Stimulated activated memory B cell treated with anti-CD40 and anti-IgM and Interleukin-4, amounts not matched to agents 10 μg/mL and 1 μg/mL and 100 μg/mL, for 72 hours (primary cell): Measurements from ENCODE around the gene RNU7-1.

ENCODE experiments used
- ATAC-seq: fragments of 150-1000 bp; cut with Tn5 transposase; 2 replicates; pipeline ENCODE4 v1.10.0; 2021
- H3K27ac Mint-ChIP-seq: one replicate; pipeline ENCODE4 v1.8.0; 2022; ENCODE audit warnings: mild to moderate bottlenecking, mixed read lengths
- H3K27me3 Mint-ChIP-seq: one replicate; pipeline ENCODE4 v1.8.0; 2022; ENCODE audit warnings: mixed read lengths
- H3K36me3 Mint-ChIP-seq: one replicate; pipeline ENCODE4 v1.8.0; 2022; ENCODE audit warnings: mixed read lengths
- H3K4me1 Mint-ChIP-seq: one replicate; pipeline ENCODE4 v1.8.0; 2022; ENCODE audit warnings: mixed read lengths
- H3K4me3 Mint-ChIP-seq: one replicate; pipeline ENCODE4 v1.8.0; 2022; ENCODE audit warnings: mild to moderate bottlenecking, moderate library complexity, mixed read lengths
- H3K9me3 Mint-ChIP-seq: one replicate; pipeline ENCODE4 v1.8.0; 2022; ENCODE audit warnings: mixed read lengths

Gene RNU7-1

GRCh38 chr12:6952863-6953441 is 9.3 kb downstream of the RNU7-1 start:
- no peaks in the 10 kb centered on the region for H3K27me3 Mint-ChIP-seq
- no peak for ATAC-seq
- H3K9me3 Mint-ChIP-seq: no peaks in the 10 kb centered on the region
- peaks cover 88% of the 10 kb centered on the region for H3K4me1 Mint-ChIP-seq
- peak overlapping the region; percentile 96 for H3K4me3 Mint-ChIP-seq
- H3K27ac Mint-ChIP-seq: peak overlapping the region; percentile 98
- peaks cover 59% of the 10 kb centered on the region for H3K36me3 Mint-ChIP-seq

GRCh38 chr12:6953442-6954315 is 10.1 kb downstream of the RNU7-1 start:
- no peaks in the 10 kb centered on the region for H3K27me3 Mint-ChIP-seq
- H3K4me3 Mint-ChIP-seq: peak overlapping the region; percentile 96
- H3K27ac Mint-ChIP-seq: peak overlapping the region; percentile 98
- no peaks in the 10 kb centered on the region for H3K9me3 Mint-ChIP-seq
- H3K4me1 Mint-ChIP-seq: peaks cover 88% of the 10 kb centered on the region
- ATAC-seq: peak; percentile 68
- peaks cover 65% of the 10 kb centered on the region for H3K36me3 Mint-ChIP-seq

- Mint-ChIP-seq H3K27ac (peak overlapping the region; percentile 98), H3K36me3 (peaks cover 73% of the 10 kb centered on the region), H3K9me3 (no peaks in the 10 kb centered on the region), H3K27me3 (no peaks in the 10 kb centered on the region), H3K4me1 (peaks cover 88% of the 10 kb centered on the region), H3K4me3 (peak overlapping the region; percentile 96)
- ATAC-seq: no peak
Observed at GRCh38 chr12:6954316-6955107, 10.9 kb downstream of the RNU7-1 start.

- Mint-ChIP-seq H3K9me3 (no peaks in the 10 kb centered on the region), H3K36me3 (peaks cover 80% of the 10 kb centered on the region), H3K27ac (peak overlapping the region; percentile 98), H3K4me1 (peaks cover 88% of the 10 kb centered on the region), H3K27me3 (no peaks in the 10 kb centered on the region), H3K4me3 (peak overlapping the region; percentile 96)
- ATAC-seq: no peak
Observed at GRCh38 chr12:6955108-6956020, 11.7 kb downstream of the RNU7-1 start.

- H3K27me3 Mint-ChIP-seq: no peaks in the 10 kb centered on the region
- peaks cover 88% of the 10 kb centered on the region for H3K4me1 Mint-ChIP-seq
- peak overlapping the region; percentile 96 for H3K4me3 Mint-ChIP-seq
- no peaks in the 10 kb centered on the region for H3K9me3 Mint-ChIP-seq
- no peak for ATAC-seq
- peak overlapping the region; percentile 98 for H3K27ac Mint-ChIP-seq
- peaks cover 83% of the 10 kb centered on the region for H3K36me3 Mint-ChIP-seq
Observed at GRCh38 chr12:6956021-6956727, 12.6 kb downstream of the RNU7-1 start.

GRCh38 chr12:6957151-6957701 is 13.6 kb downstream of the RNU7-1 start:
- no peak for ATAC-seq
- H3K4me1 Mint-ChIP-seq: peaks cover 98% of the 10 kb centered on the region
- H3K36me3 Mint-ChIP-seq: peaks cover 76% of the 10 kb centered on the region
- no peaks in the 10 kb centered on the region for H3K9me3 Mint-ChIP-seq
- H3K27ac Mint-ChIP-seq: peak overlapping the region; percentile 98
- H3K4me3 Mint-ChIP-seq: peak overlapping the region; percentile 96
- H3K27me3 Mint-ChIP-seq: no peaks in the 10 kb centered on the region

- Mint-ChIP-seq H3K9me3 (no peaks in the 10 kb centered on the region), H3K27me3 (no peaks in the 10 kb centered on the region), H3K4me3 (peak overlapping the region; percentile 96), H3K4me1 (peaks cover 99% of the 10 kb centered on the region), H3K36me3 (peaks cover 68% of the 10 kb centered on the region), H3K27ac (peak overlapping the region; percentile 98)
- ATAC-seq: no peak
Observed at GRCh38 chr12:6957741-6958608, 14.4 kb downstream of the RNU7-1 start.

GRCh38 chr12:6958609-6959057 is 15.0 kb downstream of the RNU7-1 start:
- H3K27me3 Mint-ChIP-seq: no peaks in the 10 kb centered on the region
- ATAC-seq: no peak
- peaks cover 62% of the 10 kb centered on the region for H3K36me3 Mint-ChIP-seq
- H3K27ac Mint-ChIP-seq: peak overlapping the region; percentile 98
- H3K4me3 Mint-ChIP-seq: peak overlapping the region; percentile 96
- H3K9me3 Mint-ChIP-seq: no peaks in the 10 kb centered on the region
- peaks cover 96% of the 10 kb centered on the region for H3K4me1 Mint-ChIP-seq

GRCh38 chr12:6959058-6959804 is 15.6 kb downstream of the RNU7-1 start:
- peak; percentile 80 for ATAC-seq
- H3K4me1 Mint-ChIP-seq: peaks cover 91% of the 10 kb centered on the region
- no peaks in the 10 kb centered on the region for H3K9me3 Mint-ChIP-seq
- H3K36me3 Mint-ChIP-seq: peaks cover 56% of the 10 kb centered on the region
- peak overlapping the region; percentile 98 for H3K27ac Mint-ChIP-seq
- no peaks in the 10 kb centered on the region for H3K27me3 Mint-ChIP-seq
- H3K4me3 Mint-ChIP-seq: peak overlapping the region; percentile 96

GRCh38 chr12:6959805-6960592 is 16.4 kb downstream of the RNU7-1 start:
- H3K4me3 Mint-ChIP-seq: peak overlapping the region; percentile 96
- ATAC-seq: no peak

GRCh38 chr12:6960593-6961277 is 17.1 kb downstream of the RNU7-1 start:
- H3K36me3 Mint-ChIP-seq: peaks cover 48% of the 10 kb centered on the region
- ATAC-seq: peak; percentile 49
- peaks cover 91% of the 10 kb centered on the region for H3K4me1 Mint-ChIP-seq
- H3K4me3 Mint-ChIP-seq: peak overlapping the region; percentile 96
- H3K27me3 Mint-ChIP-seq: no peaks in the 10 kb centered on the region
- peak overlapping the region; percentile 98 for H3K27ac Mint-ChIP-seq
- H3K9me3 Mint-ChIP-seq: no peaks in the 10 kb centered on the region

More at GRCh38 chr12:6959805-6960592, 16.4 kb downstream of the RNU7-1 start:
- H3K36me3 Mint-ChIP-seq: peaks cover 48% of the 10 kb centered on the region
- H3K9me3 Mint-ChIP-seq: no peaks in the 10 kb centered on the region
- H3K27me3 Mint-ChIP-seq: no peaks in the 10 kb centered on the region
- H3K4me1 Mint-ChIP-seq: peaks cover 91% of the 10 kb centered on the region
- peak overlapping the region; percentile 98 for H3K27ac Mint-ChIP-seq
